NOMO-1 treated with dmso at 0.1 percent for 144 hours (cell line): ENCODE measurements around the gene CCDC89.

Source experiments
- DNase-seq: peaks from one replicate; lab custom pipeline; 2025; ENCODE audit not compliant: unreplicated experiment; lab: John Stamatoyannopoulos, UW

Gene CCDC89

DNA sequence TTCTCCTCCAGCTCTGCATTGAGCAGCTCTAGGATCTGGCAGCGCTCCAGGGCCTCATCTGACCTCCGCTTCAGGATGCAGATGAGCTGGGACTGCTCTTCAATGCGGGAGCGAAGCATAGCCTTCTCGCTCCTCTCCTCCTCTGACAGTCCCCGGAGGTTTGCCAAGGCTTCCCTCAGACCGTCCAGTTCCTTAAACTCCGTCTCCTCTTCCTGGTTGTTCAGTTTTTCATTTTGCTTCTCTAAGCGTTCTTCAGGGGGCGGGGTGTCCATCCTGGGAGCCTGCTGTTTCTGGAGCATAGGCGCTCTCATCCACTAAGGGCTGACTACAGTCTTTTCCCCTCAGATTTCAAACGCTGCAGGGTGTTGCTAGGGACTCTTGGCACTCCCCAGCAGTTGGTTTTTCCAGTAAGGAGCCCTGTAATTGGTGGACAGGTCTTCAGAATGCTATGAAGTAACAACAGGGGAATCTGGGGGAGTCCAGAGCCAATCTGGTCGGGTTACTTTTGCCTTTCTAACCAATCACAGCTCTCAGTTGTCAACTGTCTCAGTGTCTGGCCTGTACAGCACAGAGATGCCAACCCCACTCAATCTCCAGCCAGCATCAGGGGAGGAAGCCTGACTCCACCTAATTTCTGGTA lies at the start of gene CCDC89:
Gene CCDC89, minus strand, starts transcription at position 376 of the 640 bp plus-strand sequence. Its CDS starts 65 bp downstream, at position 311.
- DNase-seq, result no peak

DNA sequence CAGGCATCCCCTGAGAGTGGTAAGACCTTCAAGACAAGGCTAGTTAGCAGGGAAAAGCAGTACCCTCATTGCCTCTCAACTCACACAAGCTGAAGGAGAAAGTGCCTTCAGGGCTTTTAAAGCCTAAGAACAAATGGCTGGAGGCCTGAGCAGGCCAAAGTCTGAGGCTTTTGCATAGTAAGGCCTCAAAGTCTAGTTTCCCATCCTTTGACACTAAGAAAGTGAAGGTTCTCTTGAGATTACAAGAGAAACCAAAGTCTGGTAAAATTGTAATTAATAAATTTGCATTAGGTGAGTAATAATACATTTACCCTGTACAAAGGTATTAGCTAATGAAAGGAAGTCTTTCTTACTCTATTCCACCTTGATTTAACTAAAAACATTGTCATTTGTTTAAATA lies 47.0 kb upstream of the CCDC89 start:
- DNase-seq, result no peak

DNA sequence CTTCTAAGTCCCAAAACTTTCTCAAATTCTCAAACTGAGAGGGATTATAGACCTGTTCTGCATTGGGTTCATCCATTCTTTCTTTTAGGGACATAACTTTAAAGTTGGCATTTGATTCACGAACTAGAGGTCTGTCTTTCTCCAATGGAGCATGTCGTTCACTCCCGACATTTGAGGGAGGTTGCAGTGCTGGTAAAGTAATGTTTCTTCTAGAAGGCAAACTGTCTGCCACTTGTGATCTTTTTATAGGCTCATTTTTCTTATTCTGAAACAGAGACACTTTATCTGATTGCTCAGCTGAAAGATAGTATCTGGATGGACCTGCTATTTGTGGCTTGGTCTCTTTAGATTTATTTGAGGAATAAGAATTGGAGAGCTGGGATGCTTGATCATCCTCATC lies 40.4 kb upstream of the CCDC89 start:
- no peak for DNase-seq

DNA sequence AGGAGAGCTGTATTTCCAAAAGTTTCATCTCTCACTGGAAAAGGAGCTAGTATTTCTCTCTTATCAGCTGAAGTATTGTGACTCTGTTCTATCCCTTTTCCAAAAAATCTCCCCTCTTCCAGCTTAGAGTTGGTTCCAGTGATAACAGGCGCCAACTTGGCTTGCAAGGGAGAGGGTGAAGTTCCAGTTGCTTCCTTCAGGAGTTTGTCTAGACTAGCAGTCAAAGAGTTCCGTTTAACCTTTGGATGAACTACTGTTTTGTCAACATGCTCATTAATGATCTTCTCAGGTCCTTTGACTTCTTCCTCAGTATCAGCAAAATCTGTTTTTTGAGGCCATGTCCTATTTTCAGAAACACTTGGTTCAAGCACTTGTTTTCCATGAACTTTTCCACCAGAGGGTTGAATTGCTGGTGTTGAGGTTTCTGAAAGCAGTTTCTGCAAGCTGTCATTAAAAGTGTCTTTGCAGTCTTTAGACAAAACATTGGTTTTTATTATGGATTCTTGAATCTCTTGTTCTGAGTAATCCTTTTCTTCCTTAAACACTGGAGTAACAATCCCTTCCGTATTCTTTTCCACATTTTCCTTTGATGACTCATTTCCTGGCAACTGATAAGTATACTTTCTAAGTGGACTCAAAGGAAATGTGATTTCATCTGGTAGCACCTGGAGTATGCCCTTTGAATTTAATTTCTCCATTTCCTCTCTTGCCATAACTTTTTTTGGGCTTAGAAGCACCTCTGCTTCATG lies 39.7 kb upstream of the CCDC89 start:
- DNase-seq, result no peak

DNA sequence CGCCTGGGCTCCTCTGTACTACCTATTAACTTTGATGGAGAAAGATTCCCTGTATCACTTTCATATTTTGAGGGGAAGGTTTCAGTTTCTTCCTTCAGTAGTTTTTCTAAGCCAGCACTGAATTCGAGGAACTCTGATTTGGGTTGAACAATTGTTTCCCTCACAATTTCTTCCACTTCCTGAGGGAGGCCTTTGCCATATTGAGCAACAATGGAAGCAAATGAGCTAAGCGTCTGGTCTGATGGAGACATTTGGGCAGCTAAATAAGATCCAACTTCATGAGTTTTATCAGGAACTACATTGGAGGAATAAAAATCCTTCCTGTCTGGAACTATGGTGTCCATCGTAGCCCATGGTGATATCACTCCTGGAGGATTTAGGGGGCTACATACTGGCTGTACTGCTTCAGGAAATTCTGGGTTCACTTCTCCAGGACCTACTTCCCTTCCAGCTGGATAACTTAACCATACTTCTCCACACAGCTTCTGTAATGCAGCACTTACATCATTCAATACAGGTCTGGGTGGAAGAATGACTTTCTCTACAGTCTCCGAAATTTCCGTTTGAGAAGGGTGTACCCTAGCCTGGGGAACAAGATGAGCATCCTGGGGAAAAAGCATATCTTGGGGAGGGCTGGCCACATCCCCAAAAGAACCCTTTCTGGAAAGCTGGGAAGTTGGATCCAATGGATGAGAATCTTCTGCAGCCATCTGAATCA lies 38.9 kb upstream of the CCDC89 start:
- DNase-seq, result no peak

DNA sequence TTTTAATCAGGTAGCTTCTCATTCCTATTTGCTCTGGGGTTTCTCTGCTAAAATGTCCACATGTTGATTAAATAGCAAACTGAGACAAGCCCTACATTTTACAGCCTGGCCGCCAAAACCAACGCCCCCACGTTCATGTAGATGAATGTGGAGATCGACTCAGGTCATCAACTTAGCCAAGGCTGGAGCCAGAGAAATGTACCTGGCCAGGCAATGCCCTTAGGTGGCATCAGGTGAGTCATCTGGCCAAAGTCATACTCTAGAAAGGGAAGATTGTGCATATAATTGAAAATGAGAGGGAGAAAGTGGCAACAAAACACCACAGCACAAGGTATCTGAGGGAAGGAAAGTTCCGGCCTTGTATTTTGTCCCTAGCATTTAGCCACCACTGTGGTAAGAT lies 37.1 kb upstream of the CCDC89 start:
- DNase-seq, result no peak

DNA sequence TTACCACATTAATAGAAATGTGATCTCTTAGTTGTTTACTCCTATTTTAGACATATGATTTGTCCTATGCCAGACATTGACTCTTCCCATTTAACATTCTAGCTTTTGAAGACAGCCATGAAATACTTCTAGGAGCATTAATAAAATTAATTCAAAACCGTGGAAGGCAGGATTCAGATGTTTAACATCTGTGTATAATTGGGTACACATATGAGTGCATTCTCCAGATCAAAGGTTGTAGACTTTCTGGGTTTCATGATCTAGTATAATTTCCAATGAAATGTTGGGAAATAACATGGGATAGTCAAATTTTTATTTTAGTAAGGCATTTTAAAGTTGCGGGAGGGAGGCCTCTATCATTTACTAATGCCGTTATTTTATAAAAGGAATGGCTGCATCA lies 35.2 kb upstream of the CCDC89 start:
- DNase-seq, result no peak

DNA sequence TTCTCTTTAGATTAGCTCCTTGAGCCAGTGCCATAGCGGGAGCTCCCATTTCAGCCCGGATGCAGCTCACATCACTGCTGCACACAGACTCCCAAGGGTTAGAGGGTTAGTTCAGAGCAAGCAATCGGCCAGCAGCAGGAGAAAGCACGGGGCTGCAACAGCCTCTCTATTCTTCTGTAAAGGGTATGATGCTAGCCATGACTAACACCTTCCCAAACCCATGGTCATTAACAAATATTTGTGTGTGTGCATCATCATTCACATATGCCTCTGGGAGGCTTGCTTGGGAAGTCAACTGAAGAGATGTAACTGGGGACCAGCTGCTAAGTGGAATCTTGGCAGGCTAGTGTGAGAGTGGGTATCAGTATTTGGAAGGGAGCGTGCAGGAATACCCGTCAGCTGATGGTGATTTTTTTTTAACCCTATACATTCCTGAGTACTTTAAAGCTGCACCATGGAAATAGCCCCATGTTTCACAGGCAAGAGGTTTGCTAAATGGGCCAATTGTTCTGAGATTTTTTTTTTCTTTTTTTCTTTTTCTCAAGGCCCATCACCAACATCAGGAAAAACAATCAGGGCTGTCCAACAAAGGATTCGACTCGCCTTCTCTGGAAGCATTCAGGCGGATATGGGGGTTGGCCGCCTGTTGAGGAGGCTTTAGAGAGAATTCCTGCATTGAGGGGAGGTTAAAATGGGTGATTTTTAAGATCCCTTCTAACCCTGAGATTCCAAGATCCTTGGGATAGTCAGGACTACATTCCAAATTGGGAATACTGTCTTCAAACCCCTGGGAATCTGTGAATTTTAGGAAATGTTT lies 33.2 kb upstream of the CCDC89 start:
- DNase-seq, result no peak

DNA sequence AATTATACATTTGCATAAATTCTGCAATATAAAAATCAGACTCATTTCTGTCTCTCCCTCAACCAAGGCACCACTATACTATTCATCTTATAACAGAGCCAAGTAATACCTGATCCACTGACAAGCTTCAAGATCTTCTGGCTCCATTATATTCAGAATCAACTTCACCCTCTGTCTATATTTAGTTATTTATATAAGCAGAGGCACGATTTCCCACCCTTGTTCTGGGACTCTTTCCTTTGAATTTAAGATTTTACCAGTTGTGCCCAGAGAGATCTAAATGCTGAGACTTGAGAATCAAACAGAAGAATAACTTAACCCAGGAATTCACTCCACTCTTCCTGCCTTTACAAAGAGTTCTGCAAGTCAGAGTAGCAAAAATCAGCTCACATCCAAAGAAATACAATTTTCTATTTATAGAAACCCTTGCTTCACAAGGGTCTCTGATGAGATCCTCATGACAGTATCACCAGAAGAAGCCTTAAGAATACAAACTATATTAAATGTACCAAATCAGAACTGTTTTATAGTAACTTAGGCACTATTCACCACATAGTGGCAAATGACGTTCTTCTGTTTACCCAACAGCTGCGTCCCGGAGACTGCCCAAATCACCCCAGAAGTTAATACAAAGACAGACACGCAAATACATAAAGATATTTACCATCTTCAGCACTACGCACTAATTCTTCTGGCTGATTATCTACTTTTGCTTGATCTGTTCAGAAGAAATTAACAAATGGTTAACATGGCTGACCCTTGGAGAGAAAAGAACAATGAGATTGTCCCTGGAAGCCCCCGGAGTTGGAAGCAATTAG lies 32.3 kb upstream of the CCDC89 start:
- DNase-seq, result no peak

DNA sequence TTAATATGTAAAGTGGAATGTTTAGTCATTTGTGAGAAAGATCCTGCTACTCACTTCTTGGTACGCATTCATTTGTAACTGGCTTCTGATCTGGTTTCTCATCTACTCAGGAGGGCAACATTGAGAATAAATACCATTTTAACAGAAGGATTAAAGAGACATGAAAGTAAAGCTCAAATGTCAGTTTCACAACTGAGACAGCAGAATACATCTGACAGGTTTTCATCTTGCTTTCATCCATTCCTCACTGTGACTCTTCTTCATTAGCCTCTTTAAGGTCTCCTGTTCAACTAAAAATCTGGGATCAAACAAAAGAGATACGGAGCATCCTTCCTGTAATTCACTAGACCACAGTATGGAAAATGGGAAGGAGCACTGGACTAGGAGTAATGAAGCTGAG lies 31.4 kb upstream of the CCDC89 start:
- DNase-seq, result no peak

DNA sequence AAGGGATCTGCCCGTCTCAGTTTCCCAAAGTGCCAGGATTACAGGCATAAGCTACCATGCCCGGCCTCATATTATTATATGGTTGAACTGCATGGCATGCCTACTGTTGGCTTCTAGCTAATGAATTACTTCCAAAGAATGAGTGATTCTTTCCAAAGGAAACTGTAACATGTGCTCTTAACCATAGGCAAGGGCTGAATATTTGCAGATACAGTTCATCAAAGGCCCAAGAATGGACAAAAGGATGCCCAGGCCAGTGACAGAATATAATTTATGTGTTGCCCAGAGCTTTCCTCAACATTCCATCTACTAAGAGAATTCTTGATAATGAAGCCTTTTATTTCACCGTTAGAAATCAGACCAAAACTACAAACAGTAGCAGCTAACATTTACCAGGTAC lies 27.0 kb upstream of the CCDC89 start:
- no peak for DNase-seq

DNA sequence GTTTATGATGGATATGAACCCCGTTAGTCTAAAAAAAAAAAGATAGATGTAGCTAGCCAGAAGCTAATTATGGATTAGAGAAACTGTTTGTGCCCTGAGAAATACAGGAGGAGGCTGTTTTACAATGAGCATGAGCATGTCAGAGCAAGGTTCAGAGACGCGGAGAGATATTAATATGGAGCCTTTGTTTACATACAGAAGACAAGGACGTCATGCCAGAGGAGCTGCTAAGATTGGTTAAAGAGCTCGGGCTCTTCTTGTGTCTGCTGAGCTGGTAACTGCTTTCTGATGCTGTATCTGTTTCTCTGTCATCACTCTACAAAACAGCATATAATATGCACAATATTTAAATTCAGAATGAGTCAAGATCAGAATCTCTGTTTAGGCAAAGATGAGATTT lies 24.9 kb upstream of the CCDC89 start:
- DNase-seq, result no peak

DNA sequence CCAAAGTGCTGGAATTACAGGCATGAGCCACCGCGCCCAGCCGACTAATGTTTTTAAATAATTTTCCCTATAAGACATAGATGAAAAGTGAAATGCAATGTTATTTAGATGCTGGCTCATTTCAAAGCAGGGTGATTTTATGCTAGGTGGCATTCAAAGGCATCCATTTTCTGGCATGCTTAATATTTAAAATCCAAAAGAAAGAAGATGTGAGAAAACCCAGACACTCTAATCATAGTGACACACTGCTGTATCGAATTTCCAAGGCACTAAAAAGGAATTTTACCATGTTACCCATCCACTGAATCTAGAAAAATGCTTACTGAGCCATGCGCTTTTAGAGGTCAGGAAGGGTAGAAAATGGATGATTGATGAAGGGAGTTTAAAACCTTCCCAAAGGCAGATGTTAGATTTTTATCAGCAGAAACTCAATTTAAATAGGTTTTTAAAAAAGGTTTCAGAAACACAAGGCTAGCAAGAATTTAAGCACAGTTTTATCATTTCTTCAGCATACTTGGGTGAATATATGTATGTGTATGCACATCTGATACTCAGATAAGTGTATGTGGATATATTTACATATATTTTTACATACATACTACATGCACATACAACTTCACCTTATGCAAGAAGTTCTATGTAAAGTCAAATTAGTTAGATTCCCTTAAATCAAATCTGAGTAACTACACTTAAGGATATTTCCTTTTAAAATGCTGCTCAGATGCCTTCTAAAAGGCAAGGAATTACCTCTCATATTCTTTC lies 24.1 kb upstream of the CCDC89 start:
- no peak for DNase-seq

DNA sequence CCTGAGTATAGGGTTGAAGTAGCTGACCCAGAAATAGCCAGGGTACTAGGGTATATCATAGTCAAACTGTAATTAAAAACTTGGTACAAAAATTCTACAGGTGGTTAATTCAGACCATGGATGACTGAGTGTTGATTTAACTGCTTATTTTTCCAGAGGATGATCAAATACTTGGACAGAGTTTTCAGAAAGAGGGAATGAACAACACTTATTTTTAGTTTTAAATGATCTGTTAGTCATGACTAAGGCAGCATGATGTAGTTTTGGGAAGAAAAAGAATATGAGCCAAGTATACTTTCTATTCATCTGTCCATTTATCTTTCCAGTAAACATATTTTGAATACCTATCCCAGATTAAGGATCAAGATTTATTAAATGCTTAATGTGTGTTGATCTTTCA lies 19.8 kb upstream of the CCDC89 start:
- no peak for DNase-seq

DNA sequence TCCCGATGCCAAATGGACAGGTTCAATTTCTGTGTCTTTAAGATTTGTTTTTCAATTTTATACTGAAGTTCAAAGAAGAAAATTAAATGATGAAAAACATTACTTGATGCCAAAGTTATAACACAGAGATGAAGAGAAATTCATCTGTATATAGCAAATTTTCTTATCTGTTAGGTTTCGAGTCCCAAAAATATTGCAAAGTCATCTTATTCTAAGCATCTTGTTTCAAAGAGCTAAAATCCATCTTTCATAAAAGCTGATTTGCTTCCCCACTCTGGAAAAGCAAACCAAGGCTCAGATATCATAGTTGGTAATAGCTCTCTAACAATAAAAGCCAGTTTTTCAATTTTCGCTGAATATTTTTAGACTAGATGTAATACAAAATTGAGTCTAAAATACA lies 19.0 kb upstream of the CCDC89 start:
- no peak for DNase-seq

DNA sequence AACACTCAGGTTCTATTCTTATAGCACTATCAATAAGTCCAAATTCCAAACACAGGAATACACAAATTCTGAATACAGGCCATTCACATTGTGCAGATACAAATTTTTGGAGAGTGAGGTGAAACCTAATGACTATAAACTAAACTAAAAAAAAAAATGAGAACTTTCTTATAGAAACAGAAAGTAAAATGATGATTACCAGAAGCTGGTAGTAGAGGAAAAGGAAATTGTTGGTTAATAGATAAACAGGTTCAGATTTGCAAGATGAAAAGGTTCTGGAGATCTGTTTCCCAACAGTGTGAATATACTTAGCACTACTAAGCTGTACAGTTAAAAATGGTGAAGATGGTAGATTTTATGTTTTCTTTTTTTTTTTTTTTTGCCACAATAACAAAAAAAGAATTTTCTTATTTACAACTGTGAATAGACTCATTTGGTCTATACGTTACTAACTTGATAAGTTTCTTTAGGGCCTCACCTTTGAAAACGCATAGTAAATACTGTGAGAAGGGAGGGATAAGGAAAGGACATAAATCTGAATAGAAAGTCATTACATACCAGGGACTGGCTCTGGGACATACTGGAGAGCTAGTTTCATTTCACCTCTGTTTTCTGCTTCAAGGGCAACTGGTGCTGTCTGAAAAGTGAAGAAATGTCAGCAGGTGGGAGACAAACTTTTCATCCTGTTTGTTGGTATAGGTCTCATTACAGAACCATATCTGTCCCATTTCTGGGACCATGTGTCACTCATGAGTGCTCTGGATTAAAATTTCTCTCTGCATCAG lies 14.2 kb upstream of the CCDC89 start:
- no peak for DNase-seq

DNA sequence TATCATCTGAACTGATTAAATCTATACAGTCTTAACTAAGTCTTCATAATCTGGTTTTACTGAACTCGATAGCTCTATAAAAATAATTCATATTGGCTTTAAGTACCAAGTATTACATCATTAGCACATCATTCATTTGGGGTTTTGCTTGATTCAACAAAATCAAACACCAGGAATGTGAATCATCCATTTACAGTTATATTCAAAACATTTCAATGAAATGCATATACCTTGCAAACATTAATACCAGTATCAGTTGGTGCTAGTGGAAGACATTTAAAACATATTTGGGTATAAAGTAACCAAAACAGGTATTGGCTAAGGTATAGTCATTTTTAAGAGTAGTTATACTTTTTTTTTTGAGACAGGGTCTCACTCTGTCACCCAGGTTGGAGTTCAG lies 12.2 kb upstream of the CCDC89 start:
- no peak for DNase-seq

DNA sequence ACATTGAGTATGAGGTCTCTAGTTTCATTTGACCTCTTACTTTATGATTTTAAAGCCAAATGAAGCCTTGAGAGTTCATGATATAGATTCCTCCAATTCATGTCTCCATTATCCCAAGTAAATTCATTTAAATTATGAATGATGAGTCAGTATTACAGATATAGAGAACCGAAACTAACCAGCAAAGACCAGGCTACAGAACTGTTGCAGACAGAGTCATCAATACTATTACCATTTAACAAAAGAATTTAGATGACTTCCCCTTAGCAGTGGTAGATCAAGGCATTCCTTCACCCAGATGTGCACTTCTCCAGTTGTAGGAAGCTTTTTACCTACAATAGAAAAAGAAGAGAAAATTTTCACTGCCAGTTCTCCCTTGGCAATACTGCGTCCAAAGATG lies 11.8 kb upstream of the CCDC89 start:
- no peak for DNase-seq

DNA sequence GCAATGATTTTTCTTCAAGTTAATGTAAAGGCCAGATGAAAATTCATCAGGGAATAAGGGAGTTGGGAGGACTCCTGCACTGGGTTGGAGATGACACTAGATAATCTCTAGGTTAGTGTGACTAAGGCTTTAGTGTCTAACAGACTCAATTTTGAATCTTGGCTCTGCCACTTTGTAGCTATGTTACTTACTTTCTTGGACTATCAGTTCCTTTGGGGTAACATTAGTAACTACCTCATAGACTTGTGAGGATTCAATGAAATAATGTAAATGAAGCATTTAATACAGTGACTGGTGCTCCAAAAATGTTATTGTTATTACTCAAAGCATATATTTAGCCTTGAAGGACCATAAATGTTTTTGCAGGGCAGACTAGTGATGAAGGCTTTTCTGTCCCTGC lies 9.6 kb upstream of the CCDC89 start:
- DNase-seq, result no peak
